Measurements from ENCODE around the gene ZNF260.
A peak's percentile ranks its signal among the peaks of the same experiment; 100 is the strongest.

ZNF260 gene

DNA sequence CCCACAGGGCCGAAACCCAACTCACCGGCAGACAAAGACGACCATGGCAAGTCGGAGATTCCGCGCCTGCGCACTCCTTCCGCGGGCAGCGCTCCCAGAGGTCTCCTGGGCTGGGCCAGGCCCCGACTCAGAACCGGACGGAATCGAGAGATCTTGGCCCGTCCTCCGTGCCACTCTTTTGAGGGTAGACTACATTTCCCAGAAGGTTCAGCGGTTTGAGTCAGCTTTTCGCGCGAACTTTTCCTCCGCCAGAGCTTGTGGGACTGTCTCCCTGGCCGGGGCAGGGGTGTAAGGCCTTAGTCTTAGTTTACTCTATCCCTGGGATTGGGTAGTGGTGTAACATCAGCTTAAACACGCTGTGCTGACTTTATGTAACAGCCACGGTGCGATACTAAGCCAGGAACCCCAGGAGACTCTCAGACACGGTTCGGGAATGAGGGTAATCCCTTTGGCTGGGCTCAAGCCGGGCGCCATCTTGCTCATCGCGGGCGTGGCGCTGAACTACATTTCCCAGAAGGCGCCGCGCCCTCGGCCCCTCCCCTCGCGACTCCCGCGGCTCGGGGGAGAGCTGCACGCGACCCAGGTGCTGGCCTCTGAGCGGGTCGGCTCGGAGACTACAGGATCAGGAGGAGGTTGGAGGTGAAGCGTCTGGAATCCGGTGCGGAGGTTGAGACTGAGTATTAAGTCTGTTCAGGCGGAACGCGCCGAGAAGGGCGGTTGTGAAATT is at the start of gene ZNF260:
TSS of gene ZNF260 (minus strand) at position 78 of the 727 bp plus-strand sequence. CDS start 13,033 bp downstream, outside the sequence.
- DNase-seq (ENCODE audit: low spot score), result peak; percentile 90
- TF ChIP-seq CTCF (IDR thresholded peaks at IDR 0.05; ENCODE audit: extremely low read depth, missing control alignments), result no peak

DNA sequence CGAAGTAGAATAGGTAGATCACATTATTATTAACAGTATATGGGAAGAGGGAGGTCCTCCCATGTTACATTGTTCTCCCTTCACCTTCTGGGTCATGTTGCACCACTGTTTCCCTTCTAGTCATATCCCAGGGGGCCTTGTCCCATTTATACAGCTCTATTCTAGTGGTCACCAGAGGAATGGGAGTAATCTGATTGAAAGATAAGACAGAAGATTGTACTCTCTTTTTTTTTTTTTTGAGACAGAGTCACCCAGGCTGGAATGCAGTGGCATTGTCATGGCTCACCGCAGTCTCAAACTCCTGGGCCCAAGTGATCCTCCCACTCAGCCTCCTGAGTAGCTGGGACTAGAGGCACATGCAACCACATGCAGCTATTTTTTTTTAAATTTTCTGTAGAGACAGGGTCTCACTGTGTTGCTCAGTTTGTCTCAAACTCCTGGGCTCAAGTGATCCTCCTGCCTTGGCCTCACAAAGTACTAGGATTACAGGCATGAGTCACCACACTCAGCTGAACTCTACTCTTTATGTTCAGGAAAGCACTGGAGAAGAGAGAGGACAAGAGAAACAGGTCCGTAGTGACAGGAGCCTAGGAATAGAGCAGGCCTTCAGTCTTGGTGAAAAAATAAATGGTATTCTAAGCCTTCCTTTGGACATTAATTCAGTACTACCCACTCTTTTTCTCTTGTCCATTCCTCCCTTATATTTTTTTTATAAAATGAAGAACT is 49.4 kb upstream of the ZNF260 start:
- DNase-seq (ENCODE audit: low spot score), result no peak
- no peak for TF ChIP-seq CTCF (IDR thresholded peaks at IDR 0.05; ENCODE audit: extremely low read depth, missing control alignments)

GRCh38 chr19:36574741-36575140 is 46.7 kb upstream of the ZNF260 start:
- DNase-seq (ENCODE audit: low spot score), result no peak
- TF ChIP-seq CTCF (IDR thresholded peaks at IDR 0.05; ENCODE audit: extremely low read depth, missing control alignments), result no peak

DNA sequence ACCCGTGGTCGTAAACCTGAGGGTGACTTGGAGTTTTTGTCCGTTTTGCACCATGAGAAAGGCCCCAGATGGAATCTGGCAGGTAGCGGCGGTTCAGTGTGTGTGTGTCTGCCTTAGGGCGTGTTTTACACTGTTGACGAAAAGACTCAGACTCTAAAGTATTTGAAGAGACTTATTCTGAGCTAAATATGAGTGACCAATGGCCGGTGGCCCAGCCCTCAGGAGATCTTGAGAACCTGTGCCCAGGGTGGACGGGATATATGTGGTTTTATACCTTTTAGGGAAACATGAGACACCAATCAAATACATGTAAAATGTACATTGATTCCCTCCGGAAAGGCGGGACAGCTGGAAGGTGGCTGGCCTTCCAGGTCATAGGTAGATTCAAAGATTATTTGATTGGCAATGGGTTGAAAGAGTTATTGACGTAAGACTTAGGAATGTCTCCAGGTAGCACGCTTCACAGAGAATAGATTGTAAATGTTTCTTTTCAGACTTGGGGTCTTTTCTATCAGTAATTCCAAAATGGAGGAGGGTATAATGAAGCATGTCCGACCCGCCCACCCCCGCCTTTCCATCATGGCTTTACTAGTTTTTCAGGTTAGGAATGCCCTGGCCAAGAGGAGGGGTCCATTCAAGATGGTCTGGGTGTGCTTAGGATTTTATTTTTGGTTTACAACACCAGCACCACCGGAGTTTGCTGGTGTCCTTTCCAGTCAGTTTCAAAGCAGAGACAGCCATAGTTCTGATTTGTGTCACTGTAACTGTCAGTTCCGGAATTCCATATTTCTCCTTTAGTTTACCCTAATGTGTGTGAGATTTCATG is 46.0 kb upstream of the ZNF260 start:
- no peak for DNase-seq (ENCODE audit: low spot score)
- TF ChIP-seq CTCF (IDR thresholded peaks at IDR 0.05; ENCODE audit: extremely low read depth, missing control alignments), result no peak

DNA sequence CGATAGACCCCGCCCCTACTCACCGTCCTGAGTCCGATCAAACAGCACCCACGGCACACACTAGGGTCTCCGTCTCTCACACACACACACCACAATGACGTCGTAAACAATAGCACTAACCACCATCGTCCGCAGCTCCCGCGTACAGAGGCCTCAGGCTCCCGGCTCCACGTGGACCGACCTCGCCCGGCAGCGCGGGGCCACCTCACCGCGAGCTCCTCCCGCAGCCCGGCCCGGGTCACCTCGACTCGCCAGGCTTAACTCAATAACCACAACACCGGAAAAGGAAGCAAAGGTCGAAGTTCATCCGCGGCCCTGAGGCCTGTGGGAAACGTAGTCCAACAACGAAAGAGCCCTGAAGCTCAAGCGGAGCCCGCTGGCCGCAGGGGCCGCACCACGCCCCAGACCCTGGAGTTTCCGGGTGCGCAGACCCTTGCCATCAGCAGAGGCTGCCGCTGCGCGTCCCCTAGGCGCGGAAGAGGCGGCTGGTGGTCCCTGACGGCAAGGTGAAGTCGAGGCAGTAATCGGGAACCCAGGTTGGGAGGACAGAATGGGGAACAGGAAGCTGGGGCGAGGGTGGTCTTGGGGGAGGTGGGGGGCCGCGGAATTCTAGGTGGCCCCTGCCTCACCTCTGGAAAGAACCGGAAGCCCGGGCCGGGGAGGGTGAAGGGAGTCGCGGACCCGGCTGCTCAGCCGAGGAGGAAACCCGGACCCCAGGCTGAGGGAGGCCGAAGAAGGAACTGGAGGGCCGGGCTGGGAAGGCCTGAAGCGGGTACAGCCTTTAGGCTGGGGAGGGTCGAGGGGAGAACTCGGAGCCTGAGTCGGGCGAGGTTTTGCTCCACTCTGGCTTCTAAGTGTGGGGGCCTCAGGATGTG is 45.2 kb upstream of the ZNF260 start, which contains the start of gene ZNF529:
TSS of gene ZNF529 (minus strand) at position 273 of the 875 bp plus-strand sequence. CDS start 946 bp downstream, outside the sequence.
- DNase-seq (ENCODE audit: low spot score), result peak; percentile 90
- no peak for TF ChIP-seq CTCF (IDR thresholded peaks at IDR 0.05; ENCODE audit: extremely low read depth, missing control alignments)

- no peak for DNase-seq (ENCODE audit: low spot score)
- no peak for TF ChIP-seq CTCF (IDR thresholded peaks at IDR 0.05; ENCODE audit: extremely low read depth, missing control alignments)
Observed at GRCh38 chr19:36572593-36573019, 44.5 kb upstream of the ZNF260 start.

Data from GM20000 (cell line).